Right lobe of liver (tissue), 6 donors: ENCODE measurements around the gene CDKN2B. TPM values are rescaled to one million over a fixed set of nuclear protein-coding genes. Genes with fewer than 3 reads are reported as not detected.

Source experiments
- ATAC-seq, 4 donors: fragments of 200-7000 bp; cut with Tn5 transposase; one replicate each; pipeline ENCODE4 v1.9.1; 2020; ENCODE audit warnings: mild to moderate bottlenecking in 4 of 4, moderate library complexity in 4 of 4
- DNase-seq, 3 donors: peaks; one replicate each; pipeline ENCODE4 v3.0.0-alpha.2; 2020
- H3K27ac ChIP-seq, 3 donors: fragments of 200-600 bp; one replicate each; pipeline ENCODE4 v1.8.0; 2022
- H3K27me3 ChIP-seq, 2 donors: fragments of 200-600 bp; one replicate each; pipeline ENCODE4 v1.8.0; 2022
- H3K36me3 ChIP-seq, 4 donors: fragments of 200-600 bp; sonication (generic) in 1 of 4; one replicate each; pipeline versions ENCODE4 v1.5.1 to v1.8.0; 2017 to 2022; ENCODE audit warnings: control low read depth in 1 of 4
- H3K4me1 ChIP-seq, 4 donors: fragments of 200-600 bp; sonication (generic) in 1 of 4; one replicate each; pipeline versions ENCODE4 v1.5.1 to v1.8.0; 2017 to 2022; ENCODE audit warnings: control low read depth in 1 of 4
- H3K4me3 ChIP-seq, 3 donors: fragments of 200-600 bp; one replicate each; pipeline ENCODE4 v1.8.0; 2022
- H3K9me3 ChIP-seq, 4 donors: fragments of 200-600 bp; sonication (generic) in 1 of 4; one replicate each; pipeline versions ENCODE4 v1.5.1 to v1.8.0; 2017 to 2022; ENCODE audit warnings: control low read depth in 1 of 4
- CTCF ChIP-seq, 4 donors: fragments of 200-600 bp in 3 of 4; fragments of 450-650 bp in 1 of 4; IDR thresholded peaks; one replicate each; pipeline versions ENCODE4 v1.5.1 to v1.8.0; 2016 to 2022; ENCODE audit warnings: antibody characterized with exemption in 4 of 4, mild to moderate bottlenecking in 2 of 4
- POLR2A ChIP-seq: fragments of 450-650 bp; IDR thresholded peaks from one replicate; pipeline ENCODE4 v1.6.1; 2017; ENCODE audit warnings: antibody characterized with exemption, mild to moderate bottlenecking
- WGBS: methylation state at CpG from one replicate; pipeline ENCODE4 v1.1.6; 2018; ENCODE audit warnings: low coverage, low lambda C conversion rate; ENCODE audit not compliant: insufficient coverage; ENCODE audit errors: missing lambda C conversion rate; 5-methylcytosine and 5-hydroxymethylcytosine counted together
- intact Hi-C, 2 donors: fragments of 100-400 bp; cut with DNase I; formaldehyde crosslinking; loops; one replicate each; pipeline versions ENCODE4 v1.11.2 to v1.14.1; 2022
- total RNA-seq, 6 experiments: library from RNA; depleted of rRNA in 2 of 6; stranded (reverse); fragments of >200 nt in 2 of 6; fragmentation: NEBNext Ultra II Directional in 3 of 6; extraction: Animal tissue kit (Norgen Biotek cat#: 25700) in 3 of 6; gene quantifications; one replicate each; pipeline versions ENCODE4 v1.1.0 to v1.2.4, GENCODE V29; 2016 to 2023
- donor health status: DM: no; HTN: yes; CAD: no.
- donor health status: DM: no; HTN: no; CAD: no.
- donor health status: DM: no; HTN: no; CAD: no.
- donor health status: DM: no; HTN: yes; CAD: no.
- donor health status: DM: no; HTN: yes; CAD: no.

The CDKN2B gene
- total RNA-seq, 6 experiments from 2014 or later = 0.64 to 4.2 (median 1.8) TPM

- under 1% methylated on average over 8 of the region's 8 CpGs for WGBS
- DNase-seq (no peak), ATAC-seq (no peak)
- TF ChIP-seq POLR2A (no peak), CTCF (IDR thresholded peaks at IDR 0.05) (no peak)
- H3K36me3 ChIP-seq = no peaks in the 10 kb centered on the region
- intact Hi-C loops = no loop called here
- H3K9me3 ChIP-seq = no peaks in the 10 kb centered on the region
- no peaks in the 10 kb centered on the region for H3K4me1 ChIP-seq
- peak overlapping the region; percentile 65 to 76 (median 75) for H3K4me3 ChIP-seq
- H3K27ac ChIP-seq = peak overlapping the region in 2 of 3 donors; percentile 47 to 70
- H3K27me3 ChIP-seq = peaks cover 0 to 15% of the 10 kb centered on the region in 2 donors
Observed at GRCh38 chr9:22008384-22008716, 755 bp downstream of the CDKN2B start.

- no peak overlapping the region for H3K27ac ChIP-seq
- peaks cover 0 to 19% of the 10 kb centered on the region in 2 donors for H3K27me3 ChIP-seq
- TF ChIP-seq CTCF (IDR thresholded peaks at IDR 0.05) (no peak), POLR2A (no peak)
- no peaks in the 10 kb centered on the region for H3K36me3 ChIP-seq
- no peaks in the 10 kb centered on the region for H3K4me1 ChIP-seq
- no peaks in the 10 kb centered on the region for H3K9me3 ChIP-seq
- ATAC-seq (no peak), DNase-seq (no peak)
- 23% methylated on average over 22 of the region's 44 CpGs for WGBS
- intact Hi-C loops = no loop called here
- no peak overlapping the region for H3K4me3 ChIP-seq
Observed at GRCh38 chr9:22005702-22006606, 3.2 kb downstream of the CDKN2B start.

GRCh38 chr9:22005021-22005701, 3.9 kb downstream of the CDKN2B start:
- no peaks in the 10 kb centered on the region for H3K36me3 ChIP-seq
- no peaks in the 10 kb centered on the region for H3K9me3 ChIP-seq
- no peak for DNase-seq
- no peaks in the 10 kb centered on the region for H3K4me1 ChIP-seq
- intact Hi-C loops = no loop called here
- peaks cover 0 to 19% of the 10 kb centered on the region in 2 donors for H3K27me3 ChIP-seq
- TF ChIP-seq CTCF (IDR thresholded peaks at IDR 0.05) (no peak), POLR2A (no peak)
- no peak overlapping the region for H3K27ac ChIP-seq
- ATAC-seq = no peak
- no peak overlapping the region for H3K4me3 ChIP-seq
- WGBS = 54% methylated on average over 20 of the region's 25 CpGs

GRCh38 chr9:22002038-22002437, 7.1 kb downstream of the CDKN2B start:
- Histone ChIP-seq H3K36me3 (no peaks in the 10 kb centered on the region), H3K27ac (no peak overlapping the region), H3K27me3 (peaks cover 0 to 15% of the 10 kb centered on the region in 2 donors), H3K4me3 (no peak overlapping the region), H3K9me3 (no peaks in the 10 kb centered on the region), H3K4me1 (no peaks in the 10 kb centered on the region)
- no peak for ATAC-seq
- TF ChIP-seq CTCF (IDR thresholded peaks at IDR 0.05) = no peak
- TF ChIP-seq POLR2A = no peak
- no peak for DNase-seq
- WGBS = 43% methylated on average over 1 of the region's 1 CpG
- intact Hi-C loops = no loop called here
